ENCODE measurements around the gene NYAP1. TPM values are rescaled to one million over a fixed set of nuclear protein-coding genes. Genes with fewer than 3 reads are reported as not detected.

The NYAP1 gene
- total RNA-seq, 1 experiment from 2014 or later: 0.38 TPM

DNA sequence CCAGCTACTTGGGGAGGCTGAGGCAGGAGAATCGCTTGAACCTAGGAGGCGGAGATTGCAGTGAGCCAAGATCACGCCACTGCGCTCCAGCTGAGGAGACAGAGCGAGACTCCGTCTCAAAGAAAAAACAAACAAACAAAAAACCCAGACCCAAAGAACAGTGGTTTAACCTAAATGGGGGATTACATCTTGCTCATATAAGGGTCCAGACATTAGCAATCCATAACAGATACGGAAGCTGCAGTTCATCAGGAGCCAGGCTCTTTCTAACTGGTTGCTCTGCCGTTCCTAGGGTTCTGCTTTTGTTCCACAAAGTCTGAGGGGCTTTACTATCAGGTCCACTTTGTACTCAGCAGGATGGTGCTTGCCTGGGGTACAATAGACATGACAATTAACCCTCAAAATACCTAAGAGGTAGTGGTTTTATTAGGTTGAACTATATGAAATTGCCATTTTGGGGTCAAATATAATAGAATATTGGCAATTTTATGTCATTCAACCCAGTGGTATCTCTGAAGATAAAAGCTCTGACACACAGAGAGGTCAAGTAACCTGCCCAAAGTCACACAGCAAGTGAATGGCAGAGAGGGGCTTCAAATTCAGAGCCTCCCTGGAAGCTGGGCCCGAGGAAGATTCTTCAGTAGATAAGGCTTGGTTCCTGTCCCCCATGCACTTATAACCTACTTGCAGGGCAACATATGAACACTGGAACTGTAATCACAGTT, 21.3 kb downstream of the NYAP1 start:
- CTCF ChIA-PET: no interaction called here
- no peak for TF ChIP-seq CTCF (IDR thresholded peaks at IDR 0.05; ENCODE audit: unreplicated experiment)
- no peaks in the 10 kb centered on the region for H3K9me3 Mint-ChIP-seq (ENCODE audit: low read depth, unreplicated experiment)
- no peaks in the 10 kb centered on the region for H3K36me3 Mint-ChIP-seq (ENCODE audit: insufficient read depth, unreplicated experiment)
- no peak overlapping the region for H3K27ac Mint-ChIP-seq (ENCODE audit: unreplicated experiment)
- DNase-seq: no peak
- no TSS peak for BruUV-seq (replicated peaks)
- H3K4me1 Mint-ChIP-seq (ENCODE audit: low read depth, unreplicated experiment): no peaks in the 10 kb centered on the region
- H3K27me3 Mint-ChIP-seq (ENCODE audit: unreplicated experiment): no peaks in the 10 kb centered on the region
- intact Hi-C loops (cut with micrococcal nuclease; ENCODE audit: unreplicated experiment): no loop called here
- no peak overlapping the region for H3K4me3 Mint-ChIP-seq (ENCODE audit: low read depth, unreplicated experiment)

DNA sequence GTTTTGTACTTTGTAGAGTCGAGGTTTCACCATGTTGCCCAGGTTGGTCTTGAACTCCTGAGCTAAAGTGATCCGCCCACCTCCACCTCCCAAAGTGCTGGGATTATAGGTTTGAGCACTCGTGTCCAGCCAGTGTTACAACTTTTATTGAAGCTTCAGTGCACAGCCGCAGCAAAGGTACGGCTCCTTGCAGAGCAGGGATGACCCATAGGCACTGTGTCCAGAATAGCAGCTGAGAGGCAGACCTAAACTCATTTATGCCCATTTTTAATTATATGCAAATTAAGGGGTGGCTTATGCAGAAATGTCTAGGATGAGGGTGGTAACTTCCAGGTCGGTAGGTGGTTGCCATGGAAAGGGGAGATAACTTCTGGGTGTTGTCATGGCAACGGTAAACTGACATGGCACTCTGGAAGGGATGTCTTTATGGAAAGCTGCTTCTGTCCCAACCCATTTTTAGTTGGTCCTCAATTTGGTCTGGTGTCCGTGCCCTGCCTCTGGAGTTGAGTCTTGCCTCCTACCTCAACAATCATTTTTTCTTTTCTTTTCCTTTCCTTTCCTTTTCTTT, 22.7 kb downstream of the NYAP1 start:
- Mint-ChIP-seq H3K4me1 (ENCODE audit: low read depth, unreplicated experiment) (no peaks in the 10 kb centered on the region), H3K27me3 (ENCODE audit: unreplicated experiment) (no peaks in the 10 kb centered on the region), H3K27ac (ENCODE audit: unreplicated experiment) (no peak overlapping the region), H3K9me3 (ENCODE audit: low read depth, unreplicated experiment) (no peaks in the 10 kb centered on the region), H3K4me3 (ENCODE audit: low read depth, unreplicated experiment) (no peak overlapping the region), H3K36me3 (ENCODE audit: insufficient read depth, unreplicated experiment) (no peaks in the 10 kb centered on the region)
- no peak for DNase-seq
- no peak for TF ChIP-seq CTCF (IDR thresholded peaks at IDR 0.05; ENCODE audit: unreplicated experiment)
- BruUV-seq (replicated peaks): no TSS peak
- CTCF ChIA-PET: no interaction called here
- intact Hi-C loops (cut with micrococcal nuclease; ENCODE audit: unreplicated experiment): no loop called here

DNA sequence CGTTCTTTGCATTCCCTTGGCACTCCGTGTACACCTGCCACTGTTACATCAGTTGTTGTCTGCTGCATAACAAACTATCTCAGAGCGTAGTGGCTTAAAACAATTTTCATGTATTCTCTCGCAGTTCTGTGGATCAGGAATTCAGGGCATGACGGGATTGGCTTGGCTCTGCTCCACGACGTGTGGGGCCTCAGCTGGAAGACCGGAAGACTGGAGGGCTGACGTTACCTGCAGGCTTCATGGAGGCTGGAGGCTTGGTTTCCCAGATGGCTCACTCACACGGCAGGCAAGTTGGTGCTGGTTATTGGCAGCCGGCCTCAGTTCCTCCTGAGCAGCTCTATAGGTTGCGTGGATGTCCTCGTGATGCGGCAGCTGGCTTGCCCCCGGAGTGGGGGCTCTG, 25.5 kb downstream of the NYAP1 start:
- no peaks in the 10 kb centered on the region for H3K36me3 Mint-ChIP-seq (ENCODE audit: insufficient read depth, unreplicated experiment)
- no peaks in the 10 kb centered on the region for H3K4me1 Mint-ChIP-seq (ENCODE audit: low read depth, unreplicated experiment)
- DNase-seq: no peak
- H3K4me3 Mint-ChIP-seq (ENCODE audit: low read depth, unreplicated experiment): no peak overlapping the region
- no peak overlapping the region for H3K27ac Mint-ChIP-seq (ENCODE audit: unreplicated experiment)
- TF ChIP-seq CTCF (IDR thresholded peaks at IDR 0.05; ENCODE audit: unreplicated experiment): no peak
- CTCF ChIA-PET: no interaction called here
- no peaks in the 10 kb centered on the region for H3K27me3 Mint-ChIP-seq (ENCODE audit: unreplicated experiment)
- no peaks in the 10 kb centered on the region for H3K9me3 Mint-ChIP-seq (ENCODE audit: low read depth, unreplicated experiment)
- BruUV-seq (replicated peaks): no TSS peak
- intact Hi-C loops (cut with micrococcal nuclease; ENCODE audit: unreplicated experiment): no loop called here

DNA sequence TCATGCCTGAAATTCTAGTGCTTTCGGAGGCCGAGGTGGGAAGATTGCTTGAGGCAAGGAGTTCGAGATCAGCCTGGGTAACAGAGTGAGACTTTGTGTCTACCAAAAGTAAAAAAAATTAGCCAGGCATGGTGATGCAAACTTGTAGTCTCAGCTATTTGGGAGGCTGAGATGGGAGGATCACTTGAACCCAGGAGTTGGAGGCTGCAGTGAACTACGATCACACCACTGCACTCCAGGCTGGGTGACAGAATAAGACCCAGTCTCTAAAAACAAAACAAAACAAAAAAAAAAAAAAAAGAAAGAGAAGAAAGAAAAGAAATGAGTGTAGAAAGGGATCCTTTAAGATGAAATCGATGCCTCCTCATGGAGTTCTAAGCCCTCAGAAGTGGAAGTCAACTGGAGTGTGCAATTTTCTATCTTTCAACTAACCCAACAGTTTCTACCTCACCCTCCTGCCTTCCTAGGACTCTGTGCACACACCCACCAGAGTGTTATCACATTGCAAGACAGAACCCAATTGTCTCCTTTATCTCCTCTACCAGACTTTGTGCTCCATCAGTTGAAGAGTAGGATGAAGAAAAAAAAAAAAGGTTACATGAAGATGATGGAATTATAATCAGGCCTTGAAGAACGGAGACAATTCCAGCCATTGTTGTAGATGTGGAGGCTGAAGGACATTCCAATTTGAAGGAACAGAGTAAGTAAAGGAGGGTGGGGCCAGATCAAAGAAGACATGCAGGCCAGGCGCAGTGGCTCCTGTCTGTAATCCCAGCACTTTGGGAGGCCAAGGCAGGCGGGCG, 26.9 kb downstream of the NYAP1 start:
- Mint-ChIP-seq H3K27ac (ENCODE audit: unreplicated experiment) (no peak overlapping the region), H3K9me3 (ENCODE audit: low read depth, unreplicated experiment) (no peaks in the 10 kb centered on the region), H3K4me3 (ENCODE audit: low read depth, unreplicated experiment) (no peak overlapping the region), H3K27me3 (ENCODE audit: unreplicated experiment) (no peaks in the 10 kb centered on the region), H3K4me1 (ENCODE audit: low read depth, unreplicated experiment) (no peaks in the 10 kb centered on the region), H3K36me3 (ENCODE audit: insufficient read depth, unreplicated experiment) (no peaks in the 10 kb centered on the region)
- intact Hi-C loops (cut with micrococcal nuclease; ENCODE audit: unreplicated experiment): no loop called here
- CTCF ChIA-PET: interaction anchor here (0.6 kb wide), 1 partner anchor 1152 kb away, joined by 3 read pairs; no protein-coding TSS in a partner anchor
- no TSS peak for BruUV-seq (replicated peaks)
- no peak for TF ChIP-seq CTCF (IDR thresholded peaks at IDR 0.05; ENCODE audit: unreplicated experiment)
- no peak for DNase-seq
